HL-60 (cell line): ENCODE measurements around the gene MIPOL1.
"Not testable (repeated sequence)": the region's sequence is repeated elsewhere in the genome, so short reads cannot be mapped to it uniquely, and the experiment has no call there.

ENCODE experiments used
- CTCF ChIP-seq: IDR thresholded peaks from one replicate; pipeline ENCODE4 v1.5.1; 2011; ENCODE audit warnings: low read length, control low read depth, inconsistent platforms; ENCODE audit not compliant: insufficient read depth
- POLR2AphosphoS5 ChIP-seq: IDR thresholded peaks from 2 replicates; pipeline ENCODE4 v1.6.1; 2012; ENCODE audit warnings: low read depth

DNA sequence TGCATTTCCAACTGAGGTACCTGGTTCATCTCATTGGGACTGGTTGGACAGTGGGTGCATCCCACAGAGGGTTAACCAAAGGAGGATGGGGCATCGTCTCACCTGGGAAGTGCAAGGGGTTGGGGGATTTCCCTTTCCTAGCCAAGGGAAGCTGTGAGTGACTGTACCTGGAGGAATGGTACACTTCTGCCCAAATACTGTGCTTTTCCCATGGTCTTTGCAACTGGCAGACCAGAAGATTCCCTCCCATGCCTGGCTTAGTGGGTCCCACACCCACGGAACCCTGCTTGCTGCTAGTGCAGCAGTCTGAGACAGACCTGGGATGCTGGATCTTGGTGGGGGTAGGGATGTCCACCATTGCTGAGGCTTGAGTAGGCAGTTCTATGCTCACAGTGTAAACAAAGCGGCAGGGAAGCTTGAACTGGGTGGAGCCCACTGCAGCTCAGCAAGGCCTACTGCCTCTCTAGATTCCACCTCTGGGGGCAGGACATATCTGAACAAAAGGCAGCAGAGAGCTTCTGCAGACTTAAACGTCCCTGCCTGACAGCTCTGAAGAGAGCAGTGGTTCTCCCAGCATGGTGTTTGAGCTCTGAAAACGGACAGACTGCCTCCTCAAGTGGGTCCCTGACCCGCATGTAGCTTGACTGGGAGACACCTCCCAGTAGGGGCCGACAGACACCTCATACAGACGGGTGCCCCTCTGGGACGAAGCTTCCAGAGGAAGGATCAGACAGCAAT is 9.7 kb upstream of the MIPOL1 start:
- TF ChIP-seq CTCF, POLR2AphosphoS5: not testable (repeated sequence)
